PC-3 (cell line): Measurements from ENCODE around the gene OSBPL8. TPM values are rescaled to one million over a fixed set of nuclear protein-coding genes. Genes with fewer than 3 reads are reported as not detected.

ENCODE experiments used
- ATAC-seq: fragments of 200-7000 bp; cut with Tn5 transposase; 2 replicates; pipeline ENCODE4 v1.9.1; 2020; ENCODE audit warnings: mild to moderate bottlenecking, moderate library complexity
- BruUV-seq: library from RNA; stranded (reverse); fragments of 400-500 nt; replicated peaks from 2 replicates; lab custom pipeline; 2021; lab: Mats Ljungman, UMichigan
- CTCF ChIA-PET: fragments of 300-600 bp; sonication (Branson Sonifier 250); formaldehyde crosslinking; loops from one replicate; lab custom pipeline; 2022; ENCODE audit warnings: antibody characterized with exemption; lab: Charles Lee
- POLR2A ChIA-PET: fragments of 300-600 bp; sonication (Branson Sonifier 250); formaldehyde crosslinking; loops from one replicate; lab custom pipeline; 2022; ENCODE audit warnings: antibody characterized with exemption; ENCODE audit not compliant: unreplicated experiment; lab: Charles Lee
- DNase-seq: peaks from one replicate; pipeline ENCODE4 v3.0.0-alpha.2; 2015
- H2AFZ ChIP-seq: fragments of 300-600 bp; sonication (generic); 2 replicates; pipeline ENCODE4 v1.6.0; 2016; ENCODE audit warnings: antibody characterized with exemption, low read length
- H3F3A ChIP-seq: fragments of 300-600 bp; sonication (generic); one replicate; pipeline ENCODE4 v1.6.0; 2017; ENCODE audit warnings: antibody characterized with exemption, low read length, control low read depth, mild to moderate bottlenecking; ENCODE audit not compliant: unreplicated experiment
- H3K27ac ChIP-seq: fragments of 300-600 bp; sonication (generic); 2 replicates; pipeline ENCODE4 v1.5.1; 2016; ENCODE audit warnings: mild to moderate bottlenecking, low read length
- H3K27me3 ChIP-seq: fragments of 300-600 bp; sonication (generic); 2 replicates; pipeline ENCODE4 v1.6.1; 2016; ENCODE audit warnings: low read length, mixed read lengths
- H3K36me3 ChIP-seq: fragments of 300-600 bp; sonication (generic); 2 replicates; pipeline ENCODE4 v1.6.1; 2016; ENCODE audit warnings: low read depth, mixed run types, low read length, mixed read lengths
- H3K4me1 ChIP-seq: fragments of 300-600 bp; sonication (generic); 2 replicates; pipeline ENCODE4 v1.5.1; 2016; ENCODE audit warnings: low read length; ENCODE audit not compliant: insufficient read depth
- H3K4me2 ChIP-seq: fragments of 300-600 bp; sonication (generic); 2 replicates; pipeline ENCODE4 v1.6.0; 2016; ENCODE audit warnings: low read length
- H3K4me3 ChIP-seq: fragments of 300-600 bp; sonication (generic); 2 replicates; pipeline ENCODE4 v1.5.1; 2016; ENCODE audit warnings: mild to moderate bottlenecking, low read length, mixed read lengths
- H3K79me2 ChIP-seq: fragments of 300-600 bp; sonication (generic); 2 replicates; pipeline ENCODE4 v1.6.1; 2017; ENCODE audit warnings: low read length, mixed read lengths
- H3K9ac ChIP-seq: fragments of 300-600 bp; sonication (generic); 2 replicates; pipeline ENCODE4 v1.6.0; 2016; ENCODE audit warnings: mild to moderate bottlenecking, low read length
- H3K9me2 ChIP-seq: fragments of 300-600 bp; sonication (generic); replicated peaks from 2 replicates; pipeline ENCODE4 v1.6.1; 2016; ENCODE audit warnings: mixed run types, low read length, mixed read lengths
- H3K9me3 ChIP-seq: fragments of 300-600 bp; sonication (generic); 2 replicates; pipeline ENCODE4 v1.6.1; 2016; ENCODE audit warnings: low read length, mixed read lengths
- H4K20me1 ChIP-seq: fragments of 300-600 bp; sonication (generic); 2 replicates; pipeline ENCODE4 v1.6.1; 2016; ENCODE audit warnings: low read length, mixed read lengths
- CTCF ChIP-seq: fragments of 300-600 bp; sonication (generic); conservative IDR thresholded peaks from 2 replicates; pipeline ENCODE4 v1.5.1; 2017; ENCODE audit warnings: antibody characterized with exemption, low read depth, mild to moderate bottlenecking, low read length
- EZH2 ChIP-seq: fragments of 300-600 bp; sonication (generic); IDR thresholded peaks from one replicate; pipeline ENCODE4 v1.6.1; 2017; ENCODE audit warnings: antibody characterized with exemption, mild to moderate bottlenecking, low read length; ENCODE audit not compliant: unreplicated experiment
- EZH2phosphoT487 ChIP-seq: fragments of 300-600 bp; sonication (generic); IDR thresholded peaks from 2 replicates; pipeline ENCODE4 v1.6.1; 2018; ENCODE audit warnings: mild to moderate bottlenecking, antibody characterized with exemption, low read length, borderline replicate concordance
- intact Hi-C: fragments of 100-400 bp; cut with micrococcal nuclease; formaldehyde crosslinking; loops from 2 replicates; pipeline ENCODE4 v1.9.0; 2023
- total RNA-seq: library from RNA; depleted of rRNA; stranded (reverse); fragments of >200 nt; gene quantifications from 2 replicates; pipeline ENCODE4 v1.2.3, GENCODE V29; 2014

OSBPL8 gene
- total RNA-seq, 1 experiment from 2014 or later, result 28.5 TPM

- POLR2A ChIA-PET, result no interaction called here
- no peaks in the 10 kb centered on the region for H3K9me2 ChIP-seq
- CTCF ChIA-PET, result no interaction called here
Observed at GRCh38 chr12:76568130-76568529, 8.6 kb upstream of the OSBPL8 start.

GRCh38 chr12:76563061-76563460, 3.5 kb upstream of the OSBPL8 start:
- no peak overlapping the region for H3K27ac ChIP-seq
- H3K27me3 ChIP-seq, result no peaks in the 10 kb centered on the region
- ChIA-PET POLR2A (no interaction called here), CTCF (no interaction called here)
- DNase-seq, result peak; percentile 40
- TF ChIP-seq CTCF (no peak), EZH2 (no peak), EZH2phosphoT487 (no peak)
- ATAC-seq, result no peak
- H3K4me2 ChIP-seq, result peak overlapping the region; percentile 11; the same call in 1 of the 2 replicates
- H3K4me1 ChIP-seq, result peaks cover 17% of the 10 kb centered on the region
- no peak overlapping the region for H3K4me3 ChIP-seq
- no peaks in the 10 kb centered on the region for H3F3A ChIP-seq
- intact Hi-C loops, result no loop called here
- no peaks in the 10 kb centered on the region for H3K9me2 ChIP-seq
- H3K36me3 ChIP-seq, result no peaks in the 10 kb centered on the region
- no peak overlapping the region for H3K9ac ChIP-seq
- no peak overlapping the region for H2AFZ ChIP-seq
- no TSS peak for BruUV-seq
- no peaks in the 10 kb centered on the region; the same call in 1 of the 2 replicates for H4K20me1 ChIP-seq
- peaks cover 14% of the 10 kb centered on the region for H3K79me2 ChIP-seq
- H3K9me3 ChIP-seq, result no peaks in the 10 kb centered on the region

More at GRCh38 chr12:76568130-76568529, 8.6 kb upstream of the OSBPL8 start:
- DNase-seq (no peak), ATAC-seq (no peak)
- Histone ChIP-seq H3K79me2 (no peaks in the 10 kb centered on the region), H3F3A (no peaks in the 10 kb centered on the region), H3K4me3 (no peak overlapping the region), H3K9me3 (no peaks in the 10 kb centered on the region), H3K4me1 (peaks cover 3% of the 10 kb centered on the region), H3K27ac (no peak overlapping the region), H4K20me1 (no peaks in the 10 kb centered on the region), H3K4me2 (no peak overlapping the region), H3K36me3 (no peaks in the 10 kb centered on the region), H3K27me3 (no peaks in the 10 kb centered on the region), H3K9ac (no peak overlapping the region), H2AFZ (no peak overlapping the region)
- TF ChIP-seq CTCF (no peak), EZH2phosphoT487 (no peak), EZH2 (no peak)
- intact Hi-C loops, result no loop called here
- BruUV-seq, result no TSS peak

- intact Hi-C loops, result no loop called here
- Histone ChIP-seq H3K9me2 (no peaks in the 10 kb centered on the region), H2AFZ (no peak overlapping the region), H3K4me1 (peaks cover 23% of the 10 kb centered on the region), H4K20me1 (no peaks in the 10 kb centered on the region; the same call in 1 of the 2 replicates), H3F3A (no peaks in the 10 kb centered on the region), H3K36me3 (no peaks in the 10 kb centered on the region), H3K4me3 (no peak overlapping the region), H3K27me3 (no peaks in the 10 kb centered on the region), H3K9me3 (no peaks in the 10 kb centered on the region), H3K9ac (no peak overlapping the region), H3K79me2 (peaks cover 24% of the 10 kb centered on the region), H3K4me2 (no peak overlapping the region), H3K27ac (no peak overlapping the region)
- POLR2A ChIA-PET, result no interaction called here
- ATAC-seq, result no peak
- DNase-seq, result no peak
- CTCF ChIA-PET, result no interaction called here
- TF ChIP-seq CTCF, result no peak
- TF ChIP-seq EZH2, result no peak
- TF ChIP-seq EZH2phosphoT487, result no peak
- no TSS peak for BruUV-seq
Observed at GRCh38 chr12:76562130-76562529, 2.6 kb upstream of the OSBPL8 start.
